OCI-LY1 (cell line): ENCODE measurements around the gene PAX2.

Source experiments
- H2AFZ ChIP-seq: fragments of 200-600 bp; sonication (generic), shearing (Covaris generic); 2 replicates; pipeline ENCODE4 v1.6.0; 2014; ENCODE audit warnings: antibody characterized with exemption, mild to moderate bottlenecking, low read length
- H3F3A ChIP-seq: fragments of 200-600 bp; sonication (generic), shearing (Covaris generic); 2 replicates; pipeline ENCODE4 v1.6.0; 2014; ENCODE audit warnings: mild to moderate bottlenecking, antibody characterized with exemption, low read length, moderate library complexity; ENCODE audit not compliant: insufficient read depth
- H3K27ac ChIP-seq: fragments of 200-600 bp; sonication (generic); 2 replicates; pipeline ENCODE4 v1.5.1; 2014; ENCODE audit warnings: low read length, mixed run types, mild to moderate bottlenecking, low read depth; ENCODE audit not compliant: poor library complexity, severe bottlenecking
- H3K27me3 ChIP-seq: fragments of 200-600 bp; sonication (generic); 2 replicates; pipeline ENCODE4 v1.6.0; 2014; ENCODE audit warnings: antibody characterized with exemption, mild to moderate bottlenecking, low read length, moderate library complexity; ENCODE audit not compliant: insufficient read depth
- H3K36me3 ChIP-seq: fragments of 200-600 bp; sonication (generic); 2 replicates; pipeline ENCODE4 v1.6.1; 2014; ENCODE audit warnings: mild to moderate bottlenecking, antibody characterized with exemption, low read length, moderate library complexity, mixed read lengths; ENCODE audit not compliant: insufficient read depth
- H3K4me1 ChIP-seq: fragments of 200-600 bp; sonication (generic); 2 replicates; pipeline ENCODE4 v1.5.1; 2014; ENCODE audit warnings: mild to moderate bottlenecking, low read length, moderate library complexity; ENCODE audit not compliant: insufficient read depth, severe bottlenecking
- H3K4me2 ChIP-seq: fragments of 200-600 bp; sonication (generic), shearing (Covaris generic); 2 replicates; pipeline ENCODE4 v1.6.1; 2014; ENCODE audit warnings: low read length
- H3K4me3 ChIP-seq: fragments of 200-600 bp; sonication (generic); 2 replicates; pipeline ENCODE4 v1.5.1; 2014; ENCODE audit warnings: low read length, low read depth, mild to moderate bottlenecking, mixed read lengths; ENCODE audit not compliant: poor library complexity, severe bottlenecking
- H3K79me2 ChIP-seq: fragments of 200-600 bp; shearing (Covaris generic); 2 replicates; pipeline ENCODE4 v1.6.1; 2016; ENCODE audit warnings: mixed run types, low read length, mixed read lengths; ENCODE audit not compliant: insufficient read depth
- H3K9ac ChIP-seq: fragments of 200-600 bp; sonication (generic), shearing (Covaris generic); 2 replicates; pipeline ENCODE4 v1.6.1; 2014; ENCODE audit warnings: mild to moderate bottlenecking, low read length, mixed read lengths
- H3K9me2 ChIP-seq: fragments of 200-600 bp; sonication (generic), shearing (Covaris generic); 2 replicates; pipeline ENCODE4 v1.6.1; 2014; ENCODE audit warnings: low read depth, mild to moderate bottlenecking, low read length, mixed read lengths
- H3K9me3 ChIP-seq: fragments of 200-600 bp; shearing (Covaris generic); 2 replicates; pipeline ENCODE4 v1.6.1; 2014; ENCODE audit warnings: low read length, mixed read lengths
- H4K20me1 ChIP-seq: fragments of 200-600 bp; sonication (generic), shearing (Covaris generic); 2 replicates; pipeline ENCODE4 v1.6.0; 2016; ENCODE audit warnings: mild to moderate bottlenecking, low read length; ENCODE audit not compliant: insufficient read depth
- EZH2 ChIP-seq: fragments of 200-600 bp; sonication (generic), shearing (Covaris generic); IDR thresholded peaks from 2 replicates; pipeline ENCODE4 v1.8.0; 2017; ENCODE audit warnings: borderline replicate concordance, mixed run types, mild to moderate bottlenecking, antibody characterized with exemption, low read length, moderate library complexity, mixed read lengths
- TF ChIP-seq, protein P1 (sequence below): fragments of 200-600 bp; sonication (generic), shearing (Covaris generic); IDR thresholded peaks from 2 replicates; pipeline ENCODE4 v1.5.1; 2017; ENCODE audit warnings: mild to moderate bottlenecking, antibody characterized with exemption, low read length, moderate library complexity, mixed read lengths

The PAX2 gene

DNA sequence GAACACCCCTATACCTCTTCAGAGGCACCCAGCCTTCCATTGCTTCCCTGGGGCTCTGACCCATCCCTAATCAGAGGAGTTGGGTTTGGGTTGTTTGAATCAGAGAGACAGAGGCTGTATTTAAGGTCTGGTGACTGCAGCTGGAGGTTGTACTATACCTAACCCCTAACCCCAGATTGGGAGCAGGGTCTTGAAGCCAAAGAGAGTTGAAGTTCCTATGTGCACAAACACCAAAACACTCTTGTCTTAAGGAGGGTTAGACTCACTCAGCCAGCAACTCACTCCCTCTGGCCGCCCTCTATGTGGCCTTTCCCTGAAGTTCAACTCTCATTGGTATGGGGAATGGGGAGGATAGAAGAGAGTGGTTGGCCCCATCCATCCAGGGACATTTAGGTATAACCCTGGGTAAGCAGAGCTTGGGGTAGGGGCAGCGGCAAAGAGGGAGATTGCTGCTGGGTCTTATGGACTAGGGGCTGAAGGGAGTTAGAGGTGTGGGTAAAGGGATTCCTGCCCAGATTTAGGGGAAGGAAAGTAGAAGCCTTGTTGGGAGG lies 80.0 kb downstream of the PAX2 start:
- Histone ChIP-seq H3K36me3 (no peaks in the 10 kb centered on the region), H3F3A (no peaks in the 10 kb centered on the region), H3K27me3 (no peaks in the 10 kb centered on the region), H3K27ac (no peak overlapping the region), H4K20me1 (no peaks in the 10 kb centered on the region), H3K79me2 (no peaks in the 10 kb centered on the region), H3K4me1 (peaks cover 8% of the 10 kb centered on the region), H3K9ac (no peak overlapping the region), H3K4me3 (no peak overlapping the region), H3K9me3 (no peaks in the 10 kb centered on the region), H2AFZ (no peak overlapping the region), H3K9me2 (no peaks in the 10 kb centered on the region), H3K4me2 (no peak overlapping the region)
- no peak for TF ChIP-seq EZH2
- TF ChIP-seq, protein P1, sequence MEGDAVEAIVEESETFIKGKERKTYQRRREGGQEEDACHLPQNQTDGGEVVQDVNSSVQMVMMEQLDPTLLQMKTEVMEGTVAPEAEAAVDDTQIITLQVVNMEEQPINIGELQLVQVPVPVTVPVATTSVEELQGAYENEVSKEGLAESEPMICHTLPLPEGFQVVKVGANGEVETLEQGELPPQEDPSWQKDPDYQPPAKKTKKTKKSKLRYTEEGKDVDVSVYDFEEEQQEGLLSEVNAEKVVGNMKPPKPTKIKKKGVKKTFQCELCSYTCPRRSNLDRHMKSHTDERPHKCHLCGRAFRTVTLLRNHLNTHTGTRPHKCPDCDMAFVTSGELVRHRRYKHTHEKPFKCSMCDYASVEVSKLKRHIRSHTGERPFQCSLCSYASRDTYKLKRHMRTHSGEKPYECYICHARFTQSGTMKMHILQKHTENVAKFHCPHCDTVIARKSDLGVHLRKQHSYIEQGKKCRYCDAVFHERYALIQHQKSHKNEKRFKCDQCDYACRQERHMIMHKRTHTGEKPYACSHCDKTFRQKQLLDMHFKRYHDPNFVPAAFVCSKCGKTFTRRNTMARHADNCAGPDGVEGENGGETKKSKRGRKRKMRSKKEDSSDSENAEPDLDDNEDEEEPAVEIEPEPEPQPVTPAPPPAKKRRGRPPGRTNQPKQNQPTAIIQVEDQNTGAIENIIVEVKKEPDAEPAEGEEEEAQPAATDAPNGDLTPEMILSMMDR, result no peak

DNA sequence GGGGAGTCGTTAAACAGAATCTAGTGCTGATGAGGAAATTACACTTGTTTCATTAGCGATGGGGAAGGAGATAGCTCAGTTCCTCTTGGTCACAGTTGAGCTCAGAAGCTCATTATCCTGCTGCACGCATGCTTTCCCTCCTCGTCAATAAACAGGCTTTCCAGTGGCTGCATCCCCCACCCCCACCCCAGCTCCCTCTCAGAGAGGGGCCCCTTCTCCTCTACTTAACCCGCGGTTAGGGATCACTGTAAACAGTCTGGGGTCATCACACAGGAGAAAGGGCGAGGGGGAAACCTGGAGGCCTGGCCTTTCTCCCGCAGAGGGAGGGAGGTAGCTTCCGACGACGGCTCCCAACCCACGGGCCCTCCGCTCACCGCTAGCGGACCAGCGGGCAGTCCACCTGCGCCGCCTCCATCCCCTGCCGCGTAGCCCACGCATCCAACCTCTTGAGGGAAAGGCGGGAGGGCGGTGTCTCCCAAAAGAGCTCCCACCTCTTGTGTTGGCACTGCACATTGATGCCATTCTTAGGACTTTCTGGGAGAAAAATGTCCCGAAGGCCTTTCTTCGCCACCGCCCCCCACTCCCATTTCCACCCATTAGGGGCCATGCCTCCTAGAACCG lies 80.8 kb downstream of the PAX2 start:
- no peak overlapping the region for H3K4me2 ChIP-seq
- TF ChIP-seq, protein P1, result no peak
- TF ChIP-seq EZH2, result no peak
- peaks cover 8% of the 10 kb centered on the region for H3K4me1 ChIP-seq
- H3K9ac ChIP-seq, result no peak overlapping the region
- no peak overlapping the region for H3K27ac ChIP-seq
- H2AFZ ChIP-seq, result no peak overlapping the region
- H3K36me3 ChIP-seq, result no peaks in the 10 kb centered on the region
- H3K9me2 ChIP-seq, result no peaks in the 10 kb centered on the region
- no peaks in the 10 kb centered on the region for H3K27me3 ChIP-seq
- no peaks in the 10 kb centered on the region for H3F3A ChIP-seq
- no peaks in the 10 kb centered on the region for H3K9me3 ChIP-seq
- H3K79me2 ChIP-seq, result no peaks in the 10 kb centered on the region
- no peak overlapping the region for H3K4me3 ChIP-seq
- H4K20me1 ChIP-seq, result no peaks in the 10 kb centered on the region

DNA sequence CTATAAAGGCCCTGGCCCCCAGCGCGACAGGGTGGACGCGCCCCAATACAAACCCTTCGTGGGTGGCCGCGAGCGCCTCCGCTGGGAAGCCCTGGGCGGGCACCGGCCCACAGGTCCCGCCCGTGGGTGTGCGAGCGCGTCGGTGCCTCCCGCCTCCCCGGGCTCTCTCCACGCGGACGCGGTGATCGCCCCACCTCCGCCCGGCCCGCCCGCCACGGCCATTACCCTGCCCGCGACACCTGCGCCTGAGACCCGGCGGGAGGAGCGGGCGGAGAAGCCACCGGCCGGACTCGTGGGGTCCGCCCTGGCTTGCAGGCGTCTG lies 81.2 kb downstream of the PAX2 start:
- H3K27ac ChIP-seq, result no peak overlapping the region
- peak overlapping the region; percentile 60; the same call in 1 of the 2 replicates for H3K4me2 ChIP-seq

More for the DNA sequence above, 81.2 kb downstream of the PAX2 start:
- Histone ChIP-seq H3K4me1 (peaks cover 8% of the 10 kb centered on the region), H3K9me3 (no peaks in the 10 kb centered on the region), H3K27me3 (no peaks in the 10 kb centered on the region), H3K9ac (no peak overlapping the region), H3F3A (no peaks in the 10 kb centered on the region), H3K9me2 (no peaks in the 10 kb centered on the region), H2AFZ (no peak overlapping the region), H4K20me1 (no peaks in the 10 kb centered on the region), H3K4me3 (peak overlapping the region; percentile 57), H3K36me3 (no peaks in the 10 kb centered on the region), H3K79me2 (no peaks in the 10 kb centered on the region)
- TF ChIP-seq, protein P1, result no peak
- TF ChIP-seq EZH2, result no peak
